HCT116 (cell line): Measurements from ENCODE around the gene PLA2G4C. TPM values are rescaled to one million over a fixed set of nuclear protein-coding genes. Genes with fewer than 3 reads are reported as not detected.

Source experiments
- ATAC-seq: fragments of 200-7000 bp; cut with Tn5 transposase; 2 replicates; pipeline ENCODE4 v1.9.1; 2020; ENCODE audit warnings: mild to moderate bottlenecking, moderate library complexity
- BruUV-seq: library from RNA; stranded (reverse); fragments of 400-500 nt; replicated peaks from 2 replicates; lab custom pipeline; 2021; lab: Mats Ljungman, UMichigan
- CTCF ChIA-PET: fragments of 300-600 bp; sonication (Branson Sonifier 250); formaldehyde crosslinking; loops from one replicate; lab custom pipeline; 2021; ENCODE audit warnings: antibody characterized with exemption; lab: Charles Lee
- POLR2A ChIA-PET: fragments of 300-600, 350-600 bp; sonication (Branson Sonifier 250); formaldehyde crosslinking; loops from one replicate; lab custom pipeline; 2021; ENCODE audit warnings: antibody characterized with exemption; lab: Charles Lee
- RAD21 ChIA-PET, 2 experiments: fragments of 300-600 bp; sonication (Branson Sonifier 250); formaldehyde crosslinking; loops; one replicate each; lab custom pipeline; 2023; ENCODE audit warnings: low total read pairs in 2 of 2; ENCODE audit not compliant: uncharacterized antibody in 2 of 2, unreplicated experiment in 2 of 2, low non-redundant PET in 1 of 2; lab: Charles Lee
- DNase-seq: peaks from one replicate; pipeline ENCODE4 v3.0.0-alpha.2; 2010; ENCODE audit warnings: low read depth, low spot score
- H2AFZ ChIP-seq: fragments of 200-600 bp; shearing (Covaris generic), sonication (generic); 2 replicates; pipeline ENCODE4 v1.6.1; 2017; ENCODE audit warnings: low read depth, mixed run types, mixed read lengths, antibody characterized with exemption, low read length; ENCODE audit not compliant: poor library complexity, severe bottlenecking
- H3K27ac ChIP-seq: 2 replicates; pipeline ENCODE4 v1.5.1; 2012; ENCODE audit warnings: low read depth, low read length
- H3K27me3 ChIP-seq: fragments of 200-600 bp; sonication (generic); 2 replicates; pipeline ENCODE4 v1.6.1; 2016; ENCODE audit warnings: mixed run types, low read length, mixed read lengths; ENCODE audit not compliant: insufficient read depth
- H3K36me3 ChIP-seq, 2 experiments: fragments of 200-500 bp in 1 of 2; fragments of 200-600 bp in 1 of 2; sonication (Bioruptor generic) in 1 of 2; sonication (generic) in 1 of 2; 2 replicates each; pipeline versions ENCODE4 v1.5.1 to v1.6.1; 2014 to 2016; ENCODE audit warnings: low read length in 2 of 2, inconsistent platforms in 1 of 2, mixed read lengths in 1 of 2, mixed run types in 1 of 2; ENCODE audit not compliant: insufficient read depth in 2 of 2, control insufficient read depth in 1 of 2
- H3K4me1 ChIP-seq, 2 experiments: fragments of 200-600 bp in 1 of 2; sonication (generic) in 1 of 2; 2 replicates each; pipeline versions ENCODE4 v1.5.1 to v1.6.1; 2012 to 2017; ENCODE audit warnings: low read length in 2 of 2, inconsistent platforms in 1 of 2, mild to moderate bottlenecking in 1 of 2, mixed read lengths in 1 of 2, mixed run types in 1 of 2, moderate library complexity in 1 of 2; ENCODE audit not compliant: insufficient read depth in 2 of 2, control insufficient read depth in 1 of 2
- H3K4me2 ChIP-seq: fragments of 200-600 bp; sonication (generic); 2 replicates; pipeline ENCODE4 v1.6.1; 2017; ENCODE audit warnings: mixed run types, low read length, mixed read lengths
- H3K4me3 ChIP-seq, 2 experiments: fragments of 200-600 bp in 1 of 2; sonication (generic) in 1 of 2; replicated peaks in 1 of 2; 2 replicates each; pipeline ENCODE4 v1.5.1; 2011 to 2016; ENCODE audit warnings: low read length in 2 of 2, control low read depth in 1 of 2, low read depth in 1 of 2, mild to moderate bottlenecking in 1 of 2, mixed read lengths in 1 of 2, mixed run types in 1 of 2
- H3K79me2 ChIP-seq: fragments of 200-600 bp; sonication (generic); 2 replicates; pipeline ENCODE4 v1.6.1; 2017; ENCODE audit warnings: mild to moderate bottlenecking, mixed run types, low read length, moderate library complexity, mixed read lengths; ENCODE audit not compliant: insufficient read depth
- H3K9ac ChIP-seq: fragments of 200-600 bp; sonication (generic); 2 replicates; pipeline ENCODE4 v1.6.1; 2016; ENCODE audit warnings: low read length, mixed read lengths
- H3K9me2 ChIP-seq: fragments of 200-600 bp; sonication (generic), shearing (Covaris generic); 2 replicates; pipeline ENCODE4 v1.6.1; 2017; ENCODE audit warnings: mixed run types, mild to moderate bottlenecking, moderate library complexity; ENCODE audit not compliant: insufficient read depth
- H3K9me3 ChIP-seq, 2 experiments: fragments of 200-500 bp in 1 of 2; fragments of 200-600 bp in 1 of 2; sonication (Bioruptor generic) in 1 of 2; sonication (generic) in 1 of 2; 2 replicates each; pipeline ENCODE4 v1.6.1; 2014 to 2017; ENCODE audit warnings: low read length in 2 of 2, mixed read lengths in 2 of 2, inconsistent platforms in 1 of 2, low read depth in 1 of 2, mild to moderate bottlenecking in 1 of 2, mixed run types in 1 of 2, moderate library complexity in 1 of 2; ENCODE audit not compliant: control insufficient read depth in 1 of 2, insufficient read depth in 1 of 2
- H4K20me1 ChIP-seq: fragments of 200-600 bp; sonication (generic), shearing (Covaris generic); 2 replicates; pipeline ENCODE4 v1.6.1; 2017; ENCODE audit warnings: mixed run types, mild to moderate bottlenecking, moderate library complexity; ENCODE audit not compliant: insufficient read depth
- CBX3 ChIP-seq: IDR thresholded peaks from 2 replicates; pipeline ENCODE4 v1.6.1; 2012; ENCODE audit warnings: low read depth
- EZH2 ChIP-seq: fragments of 200-600 bp; sonication (generic); IDR thresholded peaks from 2 replicates; pipeline ENCODE4 v1.6.1; 2017; ENCODE audit warnings: antibody characterized with exemption, mixed run types
- EZH2phosphoT487 ChIP-seq: fragments of 200-600 bp; IDR thresholded peaks from 2 replicates; pipeline ENCODE4 v1.6.1; 2018; ENCODE audit warnings: antibody characterized with exemption, borderline replicate concordance
- FOSL1 ChIP-seq: IDR thresholded peaks from 2 replicates; pipeline ENCODE4 v1.6.1; 2012; ENCODE audit warnings: low read depth
- JUND ChIP-seq: IDR thresholded peaks from 2 replicates; pipeline ENCODE4 v1.6.1; 2012
- POLR2AphosphoS5 ChIP-seq: IDR thresholded peaks from 2 replicates; pipeline ENCODE4 v1.6.1; 2011; ENCODE audit warnings: mild to moderate bottlenecking, low read depth, low read length, moderate library complexity
- RAD21 ChIP-seq: IDR thresholded peaks from 2 replicates; pipeline ENCODE4 v1.6.1; 2012; ENCODE audit warnings: low read depth, mild to moderate bottlenecking
- SIN3A ChIP-seq: IDR thresholded peaks from 2 replicates; pipeline ENCODE4 v1.6.1; 2012; ENCODE audit warnings: low read depth
- SP1 ChIP-seq: IDR thresholded peaks from 2 replicates; pipeline ENCODE4 v1.6.1; 2012; ENCODE audit warnings: low read depth
- SRF ChIP-seq: IDR thresholded peaks from 2 replicates; pipeline ENCODE4 v1.6.1; 2012; ENCODE audit warnings: low read depth
- YY1 ChIP-seq: IDR thresholded peaks from 2 replicates; pipeline ENCODE4 v1.6.1; 2011; ENCODE audit warnings: low read length, low read depth, moderate library complexity, mild to moderate bottlenecking; ENCODE audit not compliant: insufficient replicate concordance; ENCODE audit errors: extremely low read depth
- ZFX ChIP-seq: fragments of 450-650 bp; IDR thresholded peaks from 2 replicates; pipeline ENCODE4 v1.6.1; 2017
- intact Hi-C: fragments of 100-400 bp; cut with micrococcal nuclease; formaldehyde crosslinking; loops from 2 replicates; pipeline ENCODE4 v1.10.0; 2022
- total RNA-seq: library from RNA; stranded (reverse); gene quantifications from one replicate; pipeline ENCODE4 v1.2.1, GENCODE V29; 2021; ENCODE audit not compliant: unreplicated experiment
- TF ChIP-seq, protein P1 (sequence below), 3 experiments: fragments of 200-600 bp in 1 of 3; sonication (generic) in 1 of 3; IDR thresholded peaks in 2 of 3; conservative IDR thresholded peaks in 1 of 3; 2 replicates each; pipeline ENCODE4 v1.5.1; 2012 to 2017; ENCODE audit warnings: low read depth in 2 of 3, low read length in 2 of 3, antibody characterized with exemption in 1 of 3, borderline replicate concordance in 1 of 3, control low read depth in 1 of 3, mild to moderate bottlenecking in 1 of 3, mixed read lengths in 1 of 3, mixed run types in 1 of 3, moderate library complexity in 1 of 3; ENCODE audit not compliant: insufficient read depth in 1 of 3
- TF ChIP-seq, protein P2 (sequence below): IDR thresholded peaks from 2 replicates; pipeline ENCODE4 v1.6.1; 2012
- TF ChIP-seq, protein P3 (sequence below): IDR thresholded peaks from 2 replicates; pipeline ENCODE4 v1.6.1; 2011; ENCODE audit warnings: mild to moderate bottlenecking, low read length, moderate library complexity; ENCODE audit not compliant: insufficient replicate concordance; ENCODE audit errors: extremely low read depth
- TF ChIP-seq, protein P4 (sequence below): IDR thresholded peaks from 2 replicates; pipeline ENCODE4 v1.6.1; 2012

PLA2G4C gene
- total RNA-seq, 1 experiment from 2014 or later: 1.7 TPM

DNA sequence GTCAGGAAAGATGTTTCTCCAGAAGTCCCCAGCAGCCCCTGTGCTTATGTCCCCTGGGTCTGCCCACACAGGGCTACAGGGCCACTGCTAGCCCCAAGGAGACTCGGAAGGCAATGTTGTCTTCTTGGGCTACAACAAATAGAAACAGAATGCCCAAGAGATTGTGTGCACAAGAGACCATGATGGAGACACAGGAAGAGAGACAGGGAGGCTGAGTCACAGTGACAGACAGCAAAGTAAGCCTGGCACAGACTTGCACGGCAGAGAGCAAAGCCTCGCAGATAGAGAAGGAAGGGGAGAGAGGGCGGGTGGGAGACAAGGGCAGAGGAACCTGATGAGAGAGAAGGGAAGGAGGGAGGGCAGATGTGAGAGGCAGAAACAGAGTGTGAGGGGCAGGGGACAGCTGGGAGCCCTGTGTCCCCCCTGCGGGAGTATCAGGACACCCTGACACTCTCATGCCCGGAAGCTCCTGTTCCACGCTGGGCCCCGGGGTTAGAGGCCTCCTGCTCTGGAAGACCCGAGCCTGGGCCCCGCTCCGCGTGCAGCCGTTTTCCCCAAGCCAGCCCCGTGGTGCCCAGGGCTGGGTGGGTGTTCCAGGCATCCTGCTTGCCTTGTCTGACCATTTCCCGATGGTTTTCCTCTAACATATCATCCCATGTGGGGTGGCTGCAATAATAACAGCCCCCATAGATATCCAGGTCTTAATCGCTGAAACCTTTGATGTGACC, 2.7 kb upstream of the PLA2G4C start:
- no peaks in the 10 kb centered on the region for H3K9me2 ChIP-seq
- CTCF ChIA-PET: no interaction called here
- ATAC-seq (no peak), DNase-seq (no peak)
- H2AFZ ChIP-seq: no peak overlapping the region
- no peak overlapping the region for H3K9ac ChIP-seq
- no peaks in the 10 kb centered on the region for H3K9me3 ChIP-seq
- no peak overlapping the region for H3K27ac ChIP-seq
- H3K79me2 ChIP-seq: no peaks in the 10 kb centered on the region
- H4K20me1 ChIP-seq: no peaks in the 10 kb centered on the region
- no TSS peak for BruUV-seq
- POLR2A ChIA-PET: no interaction called here
- H3K4me1 ChIP-seq: peaks cover 9 to 16% of the 10 kb centered on the region in 2 experiments
- peaks cover 0 to 8% of the 10 kb centered on the region in 2 experiments; a peak in 3 of 4 replicates for H3K36me3 ChIP-seq
- TF ChIP-seq SIN3A (no peak), YY1 (no peak), ZFX (no peak), FOSL1 (no peak), SRF (no peak), JUND (no peak), EZH2 (no peak), EZH2phosphoT487 (no peak), CBX3 (no peak), SP1 (no peak), RAD21 (no peak), POLR2AphosphoS5 (no peak)
- TF ChIP-seq, protein P1, sequence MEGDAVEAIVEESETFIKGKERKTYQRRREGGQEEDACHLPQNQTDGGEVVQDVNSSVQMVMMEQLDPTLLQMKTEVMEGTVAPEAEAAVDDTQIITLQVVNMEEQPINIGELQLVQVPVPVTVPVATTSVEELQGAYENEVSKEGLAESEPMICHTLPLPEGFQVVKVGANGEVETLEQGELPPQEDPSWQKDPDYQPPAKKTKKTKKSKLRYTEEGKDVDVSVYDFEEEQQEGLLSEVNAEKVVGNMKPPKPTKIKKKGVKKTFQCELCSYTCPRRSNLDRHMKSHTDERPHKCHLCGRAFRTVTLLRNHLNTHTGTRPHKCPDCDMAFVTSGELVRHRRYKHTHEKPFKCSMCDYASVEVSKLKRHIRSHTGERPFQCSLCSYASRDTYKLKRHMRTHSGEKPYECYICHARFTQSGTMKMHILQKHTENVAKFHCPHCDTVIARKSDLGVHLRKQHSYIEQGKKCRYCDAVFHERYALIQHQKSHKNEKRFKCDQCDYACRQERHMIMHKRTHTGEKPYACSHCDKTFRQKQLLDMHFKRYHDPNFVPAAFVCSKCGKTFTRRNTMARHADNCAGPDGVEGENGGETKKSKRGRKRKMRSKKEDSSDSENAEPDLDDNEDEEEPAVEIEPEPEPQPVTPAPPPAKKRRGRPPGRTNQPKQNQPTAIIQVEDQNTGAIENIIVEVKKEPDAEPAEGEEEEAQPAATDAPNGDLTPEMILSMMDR (IDR thresholded peaks at IDR 0.05 in 2 of 3, conservative IDR thresholded peaks at IDR 0.05 in 1 of 3; ENCODE audit: borderline replicate concordance in 1 of 3, insufficient read depth in 1 of 3, low read depth in 2 of 3, low read length in 2 of 3): no peak
- TF ChIP-seq, protein P2, sequence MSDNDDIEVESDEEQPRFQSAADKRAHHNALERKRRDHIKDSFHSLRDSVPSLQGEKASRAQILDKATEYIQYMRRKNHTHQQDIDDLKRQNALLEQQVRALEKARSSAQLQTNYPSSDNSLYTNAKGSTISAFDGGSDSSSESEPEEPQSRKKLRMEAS: no peak
- TF ChIP-seq, protein P3, sequence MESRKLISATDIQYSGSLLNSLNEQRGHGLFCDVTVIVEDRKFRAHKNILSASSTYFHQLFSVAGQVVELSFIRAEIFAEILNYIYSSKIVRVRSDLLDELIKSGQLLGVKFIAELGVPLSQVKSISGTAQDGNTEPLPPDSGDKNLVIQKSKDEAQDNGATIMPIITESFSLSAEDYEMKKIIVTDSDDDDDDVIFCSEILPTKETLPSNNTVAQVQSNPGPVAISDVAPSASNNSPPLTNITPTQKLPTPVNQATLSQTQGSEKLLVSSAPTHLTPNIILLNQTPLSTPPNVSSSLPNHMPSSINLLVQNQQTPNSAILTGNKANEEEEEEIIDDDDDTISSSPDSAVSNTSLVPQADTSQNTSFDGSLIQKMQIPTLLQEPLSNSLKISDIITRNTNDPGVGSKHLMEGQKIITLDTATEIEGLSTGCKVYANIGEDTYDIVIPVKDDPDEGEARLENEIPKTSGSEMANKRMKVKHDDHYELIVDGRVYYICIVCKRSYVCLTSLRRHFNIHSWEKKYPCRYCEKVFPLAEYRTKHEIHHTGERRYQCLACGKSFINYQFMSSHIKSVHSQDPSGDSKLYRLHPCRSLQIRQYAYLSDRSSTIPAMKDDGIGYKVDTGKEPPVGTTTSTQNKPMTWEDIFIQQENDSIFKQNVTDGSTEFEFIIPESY: no peak
- TF ChIP-seq, protein P4, sequence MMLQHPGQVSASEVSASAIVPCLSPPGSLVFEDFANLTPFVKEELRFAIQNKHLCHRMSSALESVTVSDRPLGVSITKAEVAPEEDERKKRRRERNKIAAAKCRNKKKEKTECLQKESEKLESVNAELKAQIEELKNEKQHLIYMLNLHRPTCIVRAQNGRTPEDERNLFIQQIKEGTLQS: no peak
- intact Hi-C loops: no loop called here
- RAD21 ChIA-PET: no interaction called here
- no peak overlapping the region for H3K4me2 ChIP-seq
- no peaks in the 10 kb centered on the region for H3K27me3 ChIP-seq
- H3K4me3 ChIP-seq: no peak overlapping the region
